ENCODE measurements around the gene APOM.

Gene APOM

DNA sequence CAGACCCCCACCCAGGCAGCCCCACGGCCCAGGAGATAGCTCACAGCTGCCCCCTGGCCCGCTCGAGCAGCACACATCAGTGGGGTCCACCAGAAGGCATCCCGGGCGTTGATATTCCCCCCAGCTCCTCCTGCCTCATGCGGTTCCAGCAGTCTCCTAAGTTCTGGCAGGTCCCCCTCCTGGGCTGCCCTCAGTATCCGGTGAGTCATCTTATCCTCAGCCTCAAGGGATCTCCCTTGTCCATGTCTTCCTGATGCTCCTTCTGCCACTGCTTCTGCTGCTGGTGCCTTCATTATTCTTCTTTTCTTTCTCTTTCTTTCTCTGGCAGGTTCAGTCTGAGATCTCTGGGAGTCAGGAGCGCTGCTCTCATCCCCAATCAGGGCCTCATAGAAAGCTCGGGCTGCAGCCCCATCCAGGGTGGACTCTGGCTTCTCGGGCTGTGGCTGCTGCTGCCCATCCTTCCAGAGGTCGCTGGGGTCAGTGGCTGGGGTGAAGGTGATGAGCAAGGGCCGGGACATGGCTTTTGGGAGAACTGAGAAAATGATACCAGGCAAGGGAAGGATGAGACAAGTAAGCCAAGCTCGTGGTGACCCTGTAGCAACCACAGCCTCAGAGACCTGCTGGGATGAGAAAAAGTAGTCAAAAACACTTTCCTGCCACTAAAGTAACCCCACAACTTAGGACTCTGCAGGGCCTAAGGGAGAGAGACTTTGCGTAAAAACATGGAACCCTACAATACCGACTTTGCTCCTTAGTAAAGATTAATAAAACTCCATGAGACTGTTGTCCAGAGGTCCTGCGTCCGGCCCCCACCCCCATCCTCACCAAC lies 8.5 kb downstream of the APOM start:
- no peak for DNase-seq (ENCODE audit: extremely low spot score)
- no peak for TF ChIP-seq LEF1 (IDR thresholded peaks at IDR 0.05; ENCODE audit: borderline replicate concordance)
- TF ChIP-seq SUZ12 (IDR thresholded peaks at IDR 0.05): no peak
- TF ChIP-seq TARDBP (IDR thresholded peaks at IDR 0.05): no peak
- no peak for TF ChIP-seq FOXM1 (IDR thresholded peaks at IDR 0.05; ENCODE audit: borderline replicate concordance)
- TF ChIP-seq, protein P1, sequence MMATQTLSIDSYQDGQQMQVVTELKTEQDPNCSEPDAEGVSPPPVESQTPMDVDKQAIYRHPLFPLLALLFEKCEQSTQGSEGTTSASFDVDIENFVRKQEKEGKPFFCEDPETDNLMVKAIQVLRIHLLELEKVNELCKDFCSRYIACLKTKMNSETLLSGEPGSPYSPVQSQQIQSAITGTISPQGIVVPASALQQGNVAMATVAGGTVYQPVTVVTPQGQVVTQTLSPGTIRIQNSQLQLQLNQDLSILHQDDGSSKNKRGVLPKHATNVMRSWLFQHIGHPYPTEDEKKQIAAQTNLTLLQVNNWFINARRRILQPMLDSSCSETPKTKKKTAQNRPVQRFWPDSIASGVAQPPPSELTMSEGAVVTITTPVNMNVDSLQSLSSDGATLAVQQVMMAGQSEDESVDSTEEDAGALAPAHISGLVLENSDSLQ (IDR thresholded peaks at IDR 0.05): no peak
- TF ChIP-seq NFRKB (IDR thresholded peaks at IDR 0.05): no peak
- no peak for TF ChIP-seq FOXA1 (IDR thresholded peaks at IDR 0.05)
- TF ChIP-seq L3MBTL2 (conservative IDR thresholded peaks at IDR 0.05): no peak
- no peak for TF ChIP-seq ARNT (IDR thresholded peaks at IDR 0.05)
- no peak for TF ChIP-seq FOXK2 (IDR thresholded peaks at IDR 0.05)
- TF ChIP-seq BHLHE40 (IDR thresholded peaks at IDR 0.05; ENCODE audit: borderline replicate concordance): no peak
- no peak for TF ChIP-seq SP1 (IDR thresholded peaks at IDR 0.05)
- no peak for TF ChIP-seq ZNF384 (IDR thresholded peaks at IDR 0.05)
- no peak for TF ChIP-seq ELF4 (IDR thresholded peaks at IDR 0.05)
- TF ChIP-seq CTBP1 (IDR thresholded peaks at IDR 0.05; ENCODE audit: borderline replicate concordance): no peak
- TF ChIP-seq HDGF (IDR thresholded peaks at IDR 0.05; ENCODE audit: borderline replicate concordance): no peak
- CTCF ChIA-PET: interaction anchor here (0.9 kb wide), 1 partner anchor 68 kb away, joined by 4 read pairs; no protein-coding TSS in a partner anchor

DNA sequence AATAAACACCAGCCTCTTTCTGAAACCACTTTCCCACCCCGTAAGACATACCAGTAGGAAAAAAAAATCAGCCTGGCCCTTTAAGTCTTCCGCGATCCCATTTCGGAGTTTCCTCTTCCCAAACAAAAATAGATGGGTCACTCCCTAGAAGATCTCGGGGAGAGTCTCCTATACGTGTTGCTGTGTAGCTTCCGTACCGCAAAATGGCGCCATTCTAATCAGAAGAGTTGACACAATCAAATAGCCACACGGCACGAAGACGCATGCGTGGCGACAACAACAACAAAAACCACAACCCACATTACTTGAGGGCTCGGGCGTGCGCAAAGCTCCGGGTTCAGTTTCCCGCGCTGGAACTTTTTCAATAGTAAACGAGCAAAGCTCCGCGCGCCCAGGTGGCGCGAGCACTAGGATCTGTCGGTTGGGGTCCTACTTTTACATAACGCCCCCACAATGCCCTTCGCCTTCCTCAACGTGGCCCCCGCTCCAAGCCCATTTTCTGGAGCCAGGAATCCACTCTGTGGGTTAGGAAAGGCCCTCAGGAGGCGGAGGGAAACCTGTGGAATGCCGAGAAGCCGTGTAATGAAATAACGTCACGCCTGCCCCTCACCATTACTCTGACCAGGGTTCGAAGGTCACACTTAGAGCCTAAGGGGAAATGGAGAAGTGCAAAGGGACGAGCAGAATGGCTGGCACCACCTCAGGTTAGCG lies 9.3 kb downstream of the APOM start, which contains the start of gene GPANK1:
Gene GPANK1, minus strand, starts transcription at position 208 of the 711 bp plus-strand sequence. CDS start 519 bp downstream, outside the sequence.
- ChIA-PET POLR2A (interaction anchor here (0.5 to 5.4 kb wide), 30 partner anchors 8 to 1307 kb away, joined by 3 to 138 read pairs (median 5); partner anchors contain the start of genes ABHD16A, AIF1, APOM and BAG6), CTCF (interaction anchor here (0.7 to 0.9 kb wide), 2 partner anchors 69 to 427 kb away, joined by 3 to 4 read pairs; no protein-coding TSS in a partner anchor)
- TF ChIP-seq ZNF384 (IDR thresholded peaks at IDR 0.05) (no peak), CTBP1 (IDR thresholded peaks at IDR 0.05; ENCODE audit: borderline replicate concordance) (no peak), TARDBP (IDR thresholded peaks at IDR 0.05) (no peak), BHLHE40 (IDR thresholded peaks at IDR 0.05; ENCODE audit: borderline replicate concordance) (no peak), FOXA1 (IDR thresholded peaks at IDR 0.05) (no peak), ELF4 (IDR thresholded peaks at IDR 0.05) (no peak), FOXK2 (IDR thresholded peaks at IDR 0.05) (peak; percentile 78; the same call in 1 of the 2 replicates), L3MBTL2 (conservative IDR thresholded peaks at IDR 0.05) (peak; percentile 84)
- peak; percentile 73 for DNase-seq (ENCODE audit: extremely low spot score)

More for the DNA sequence above, 8.5 kb downstream of the APOM start:
- POLR2A ChIA-PET: interaction anchor here (0.5 to 5.4 kb wide), 31 partner anchors 8 to 1308 kb away, joined by 3 to 138 read pairs (median 5); partner anchors contain the start of genes ABHD16A, AIF1, APOM and BAG6

DNA sequence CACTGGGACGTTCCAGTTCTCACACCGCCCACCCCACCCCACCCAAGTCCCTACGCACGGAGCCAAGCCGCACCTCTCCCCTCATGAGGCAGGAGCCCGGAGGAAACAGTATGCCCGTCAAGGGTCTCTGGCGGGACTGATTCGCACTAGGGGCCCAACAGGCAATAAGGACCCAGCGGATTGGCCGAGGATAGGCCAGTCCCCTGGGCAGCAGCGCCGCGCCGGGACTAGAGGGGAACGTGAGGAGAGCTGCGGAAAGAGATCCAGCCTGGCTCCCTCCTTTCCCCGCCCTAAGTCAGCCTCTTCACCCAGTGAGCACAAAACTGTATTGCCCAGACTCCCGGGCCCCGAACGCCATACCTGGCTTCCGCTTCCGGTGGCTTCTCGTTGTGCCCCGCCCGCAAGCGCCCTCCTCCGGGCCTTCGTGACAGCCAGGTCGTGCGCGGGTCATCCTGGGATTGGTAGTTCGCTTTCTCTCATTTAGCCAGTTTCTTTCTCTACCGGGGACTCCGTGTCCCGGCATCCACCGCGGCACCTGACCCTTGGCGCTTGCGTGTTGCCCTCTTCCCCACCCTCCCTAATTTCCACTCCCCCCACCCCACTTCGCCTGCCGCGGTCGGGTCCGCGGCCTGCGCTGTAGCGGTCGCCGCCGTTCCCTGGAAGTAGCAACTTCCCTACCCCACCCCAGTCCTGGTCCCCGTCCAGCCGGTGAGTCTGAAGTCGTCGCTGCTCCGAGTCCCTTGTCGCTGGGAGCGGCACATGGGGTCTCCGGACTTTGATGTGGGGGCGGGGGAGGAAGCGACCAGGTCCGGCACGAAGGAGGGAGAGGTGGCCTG lies 10.0 kb downstream of the APOM start, which contains the start of gene CSNK2B:
Gene CSNK2B, plus strand, starts transcription at position 580 of the 836 bp plus-strand sequence. CDS start 752 bp downstream, outside the sequence.
- TF ChIP-seq L3MBTL2 (conservative IDR thresholded peaks at IDR 0.05): peak; percentile 62
- TF ChIP-seq TARDBP (IDR thresholded peaks at IDR 0.05): no peak
- TF ChIP-seq ZNF384 (IDR thresholded peaks at IDR 0.05): no peak
- TF ChIP-seq NFRKB (IDR thresholded peaks at IDR 0.05): no peak
- TF ChIP-seq HDGF (IDR thresholded peaks at IDR 0.05; ENCODE audit: borderline replicate concordance): no peak
- no peak for TF ChIP-seq CTBP1 (IDR thresholded peaks at IDR 0.05; ENCODE audit: borderline replicate concordance)
- TF ChIP-seq BHLHE40 (IDR thresholded peaks at IDR 0.05; ENCODE audit: borderline replicate concordance): no peak
- 0 out of 2 replicates have a peak, but pooled peaks have one; percentile 17 for TF ChIP-seq FOXM1 (IDR thresholded peaks at IDR 0.05; ENCODE audit: borderline replicate concordance)
- no peak for TF ChIP-seq LEF1 (IDR thresholded peaks at IDR 0.05; ENCODE audit: borderline replicate concordance)
- peak; percentile 81 for TF ChIP-seq ELF4 (IDR thresholded peaks at IDR 0.05)
- TF ChIP-seq, protein P1 (IDR thresholded peaks at IDR 0.05): peak; percentile 70
- 0 out of 2 replicates have a peak, but pooled peaks have one; percentile 29 for TF ChIP-seq ARNT (IDR thresholded peaks at IDR 0.05)
- TF ChIP-seq SUZ12 (IDR thresholded peaks at IDR 0.05): no peak
- peak; percentile 98 for DNase-seq (ENCODE audit: extremely low spot score)
- ChIA-PET CTCF (interaction anchor here (0.9 kb wide), 1 partner anchor 70 kb away, joined by 4 read pairs; no protein-coding TSS in a partner anchor), POLR2A (interaction anchor here (0.6 to 5.4 kb wide), 19 partner anchors 9 to 161 kb away, joined by 3 to 138 read pairs (median 4); partner anchors contain the start of genes ABHD16A, APOM, BAG6 and DDX39B)

DNA sequence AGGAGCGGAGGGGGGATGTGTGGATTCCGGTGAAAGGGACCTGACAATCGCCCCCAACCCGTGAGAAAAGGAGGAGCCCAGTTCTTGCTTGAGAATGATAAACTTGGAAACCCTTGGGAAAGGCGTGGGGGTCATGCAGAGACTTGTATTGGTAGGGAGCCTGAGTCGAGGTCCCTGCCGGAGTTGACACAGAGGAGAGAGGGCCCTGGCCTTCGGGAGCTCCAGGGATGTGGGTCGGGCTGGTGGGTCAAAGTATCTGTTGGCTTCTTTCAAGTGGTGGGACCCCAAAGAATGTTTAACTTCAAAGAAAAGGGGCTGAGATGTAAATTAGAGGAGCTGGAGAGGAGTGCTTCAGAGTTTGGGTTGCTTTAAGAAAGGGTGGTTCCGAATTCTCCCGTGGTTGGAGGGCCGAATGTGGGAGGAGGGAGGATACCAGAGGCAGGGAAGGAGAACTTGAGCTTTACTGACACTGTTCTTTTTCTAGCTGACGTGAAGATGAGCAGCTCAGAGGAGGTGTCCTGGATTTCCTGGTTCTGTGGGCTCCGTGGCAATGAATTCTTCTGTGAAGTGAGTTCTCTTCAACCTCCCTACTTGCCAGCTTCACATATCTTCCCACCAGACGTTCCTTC lies 10.8 kb downstream of the APOM start:
- no peak for TF ChIP-seq ZNF384 (IDR thresholded peaks at IDR 0.05)
- TF ChIP-seq FOXA1 (IDR thresholded peaks at IDR 0.05): no peak
- no peak for TF ChIP-seq FOXM1 (IDR thresholded peaks at IDR 0.05; ENCODE audit: borderline replicate concordance)
- no peak for TF ChIP-seq SP1 (IDR thresholded peaks at IDR 0.05)
- no peak for TF ChIP-seq FOXK2 (IDR thresholded peaks at IDR 0.05)
- no peak for TF ChIP-seq BHLHE40 (IDR thresholded peaks at IDR 0.05; ENCODE audit: borderline replicate concordance)
- TF ChIP-seq ELF4 (IDR thresholded peaks at IDR 0.05): no peak
- no peak for TF ChIP-seq ARNT (IDR thresholded peaks at IDR 0.05)
- no peak for DNase-seq (ENCODE audit: extremely low spot score)
- ChIA-PET POLR2A (interaction anchor here (0.7 to 1.4 kb wide), 6 partner anchors 11 to 181 kb away, joined by 3 to 7 read pairs (median 3); partner anchors contain the start of genes APOM, BAG6 and DDX39B), CTCF (no interaction called here)
